ENCODE results near the gene RBM20. TPM values are rescaled to one million over a fixed set of nuclear protein-coding genes. Genes with fewer than 3 reads are reported as not detected.

Gene RBM20
- total RNA-seq, 1 experiment from 2014 or later, result not detected

DNA sequence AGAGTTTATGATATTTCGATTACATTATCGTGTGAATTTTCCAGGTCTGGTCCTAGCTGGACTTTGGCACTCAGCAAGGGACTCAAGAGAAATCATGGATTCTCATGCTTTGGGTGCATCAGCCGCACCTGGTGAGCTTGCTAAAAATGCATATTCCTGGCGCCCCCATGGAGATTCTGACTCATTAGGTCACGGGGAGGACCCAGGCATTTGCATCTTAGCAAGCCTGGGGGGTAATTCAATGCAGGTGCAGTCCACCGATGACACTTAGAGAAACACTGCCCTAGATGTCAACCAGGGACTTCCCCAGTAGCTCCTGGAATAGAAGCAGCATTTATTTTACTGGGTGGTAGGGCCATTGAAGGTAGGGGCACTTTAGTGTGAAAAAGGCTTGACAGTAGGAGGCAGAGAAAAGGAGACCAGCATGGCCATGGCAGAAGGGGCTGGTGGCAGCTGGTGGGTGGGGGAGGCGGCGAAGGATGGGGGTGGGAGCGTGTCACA, 197.7 kb downstream of the RBM20 start:
- Mint-ChIP-seq H3K4me1 (ENCODE audit: low read depth, unreplicated experiment) (peaks cover 34% of the 10 kb centered on the region), H3K27ac (ENCODE audit: unreplicated experiment) (no peak overlapping the region), H3K36me3 (ENCODE audit: insufficient read depth, unreplicated experiment) (no peaks in the 10 kb centered on the region), H3K4me3 (ENCODE audit: low read depth, unreplicated experiment) (no peak overlapping the region), H3K27me3 (ENCODE audit: unreplicated experiment) (no peaks in the 10 kb centered on the region), H3K9me3 (ENCODE audit: low read depth, unreplicated experiment) (no peaks in the 10 kb centered on the region)
- TF ChIP-seq, protein P1, sequence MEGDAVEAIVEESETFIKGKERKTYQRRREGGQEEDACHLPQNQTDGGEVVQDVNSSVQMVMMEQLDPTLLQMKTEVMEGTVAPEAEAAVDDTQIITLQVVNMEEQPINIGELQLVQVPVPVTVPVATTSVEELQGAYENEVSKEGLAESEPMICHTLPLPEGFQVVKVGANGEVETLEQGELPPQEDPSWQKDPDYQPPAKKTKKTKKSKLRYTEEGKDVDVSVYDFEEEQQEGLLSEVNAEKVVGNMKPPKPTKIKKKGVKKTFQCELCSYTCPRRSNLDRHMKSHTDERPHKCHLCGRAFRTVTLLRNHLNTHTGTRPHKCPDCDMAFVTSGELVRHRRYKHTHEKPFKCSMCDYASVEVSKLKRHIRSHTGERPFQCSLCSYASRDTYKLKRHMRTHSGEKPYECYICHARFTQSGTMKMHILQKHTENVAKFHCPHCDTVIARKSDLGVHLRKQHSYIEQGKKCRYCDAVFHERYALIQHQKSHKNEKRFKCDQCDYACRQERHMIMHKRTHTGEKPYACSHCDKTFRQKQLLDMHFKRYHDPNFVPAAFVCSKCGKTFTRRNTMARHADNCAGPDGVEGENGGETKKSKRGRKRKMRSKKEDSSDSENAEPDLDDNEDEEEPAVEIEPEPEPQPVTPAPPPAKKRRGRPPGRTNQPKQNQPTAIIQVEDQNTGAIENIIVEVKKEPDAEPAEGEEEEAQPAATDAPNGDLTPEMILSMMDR (IDR thresholded peaks at IDR 0.05; ENCODE audit: unreplicated experiment), result no peak
- intact Hi-C loops (cut with micrococcal nuclease; ENCODE audit: unreplicated experiment), result no loop called here
- DNase-seq, result no peak
- CTCF ChIA-PET, result no interaction called here
- no TSS peak for BruUV-seq (replicated peaks)

DNA sequence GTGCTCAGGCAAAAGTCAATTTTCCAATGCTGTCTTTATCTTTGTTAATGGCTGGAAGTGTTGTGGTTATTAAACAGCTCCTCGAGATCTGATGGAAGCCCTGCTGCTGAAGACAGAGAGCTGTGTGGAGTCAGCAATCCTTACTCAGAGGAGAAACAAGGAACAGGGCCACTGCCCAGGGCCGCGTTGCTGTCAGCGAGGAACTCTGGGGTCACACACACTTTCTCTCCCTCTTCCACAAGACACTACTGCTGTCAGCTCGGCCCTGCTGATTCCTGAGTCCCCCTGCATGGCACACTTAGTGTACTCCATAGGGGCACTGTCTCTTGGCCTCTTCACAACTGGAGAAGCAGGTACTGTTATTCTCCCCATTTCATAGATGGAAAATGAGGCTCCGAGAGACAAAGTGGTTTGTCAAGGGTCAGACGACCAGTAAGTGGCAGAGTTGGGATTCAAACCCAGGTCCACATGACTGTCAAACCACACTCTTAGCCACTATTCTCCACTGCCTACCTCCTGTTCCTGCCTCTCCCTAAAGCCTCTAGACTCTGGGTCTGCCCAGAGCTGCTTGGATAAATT, 198.3 kb downstream of the RBM20 start:
- Mint-ChIP-seq H3K36me3 (ENCODE audit: insufficient read depth, unreplicated experiment) (no peaks in the 10 kb centered on the region), H3K9me3 (ENCODE audit: low read depth, unreplicated experiment) (no peaks in the 10 kb centered on the region), H3K4me3 (ENCODE audit: low read depth, unreplicated experiment) (no peak overlapping the region), H3K27ac (ENCODE audit: unreplicated experiment) (no peak overlapping the region), H3K27me3 (ENCODE audit: unreplicated experiment) (no peaks in the 10 kb centered on the region), H3K4me1 (ENCODE audit: low read depth, unreplicated experiment) (peaks cover 37% of the 10 kb centered on the region)
- intact Hi-C loops (cut with micrococcal nuclease; ENCODE audit: unreplicated experiment), result no loop called here
- DNase-seq, result no peak
- CTCF ChIA-PET, result no interaction called here
- no TSS peak for BruUV-seq (replicated peaks)
- TF ChIP-seq, protein P1 (IDR thresholded peaks at IDR 0.05; ENCODE audit: unreplicated experiment), result no peak

DNA sequence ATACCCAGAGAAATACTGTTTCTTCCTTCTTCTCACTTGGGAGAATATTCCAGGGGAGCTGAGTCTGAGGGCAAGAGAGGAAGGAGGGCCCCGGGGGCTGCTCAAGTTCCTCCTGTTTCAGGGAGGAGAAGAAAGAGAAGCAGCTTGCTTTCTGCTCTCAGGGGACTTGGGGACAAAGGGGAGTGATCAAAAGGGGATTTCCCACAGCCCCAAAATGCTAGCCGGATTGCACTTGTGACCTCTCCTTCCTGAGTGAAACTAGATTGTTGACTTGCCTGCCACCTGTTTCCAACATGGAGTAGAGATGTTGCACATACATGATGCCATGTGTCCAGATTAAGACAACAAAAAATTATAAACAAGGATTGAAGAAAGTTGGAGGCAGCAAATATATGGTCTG, 198.9 kb downstream of the RBM20 start:
- H3K27ac Mint-ChIP-seq (ENCODE audit: unreplicated experiment), result no peak overlapping the region
- no TSS peak for BruUV-seq (replicated peaks)
- H3K27me3 Mint-ChIP-seq (ENCODE audit: unreplicated experiment), result no peaks in the 10 kb centered on the region
- no peak overlapping the region for H3K4me3 Mint-ChIP-seq (ENCODE audit: low read depth, unreplicated experiment)
- intact Hi-C loops (cut with micrococcal nuclease; ENCODE audit: unreplicated experiment), result no loop called here
- H3K36me3 Mint-ChIP-seq (ENCODE audit: insufficient read depth, unreplicated experiment), result no peaks in the 10 kb centered on the region
- no peak for DNase-seq
- TF ChIP-seq, protein P1 (IDR thresholded peaks at IDR 0.05; ENCODE audit: unreplicated experiment), result no peak
- H3K4me1 Mint-ChIP-seq (ENCODE audit: low read depth, unreplicated experiment), result peaks cover 37% of the 10 kb centered on the region
- CTCF ChIA-PET, result no interaction called here
- no peaks in the 10 kb centered on the region for H3K9me3 Mint-ChIP-seq (ENCODE audit: low read depth, unreplicated experiment)

DNA sequence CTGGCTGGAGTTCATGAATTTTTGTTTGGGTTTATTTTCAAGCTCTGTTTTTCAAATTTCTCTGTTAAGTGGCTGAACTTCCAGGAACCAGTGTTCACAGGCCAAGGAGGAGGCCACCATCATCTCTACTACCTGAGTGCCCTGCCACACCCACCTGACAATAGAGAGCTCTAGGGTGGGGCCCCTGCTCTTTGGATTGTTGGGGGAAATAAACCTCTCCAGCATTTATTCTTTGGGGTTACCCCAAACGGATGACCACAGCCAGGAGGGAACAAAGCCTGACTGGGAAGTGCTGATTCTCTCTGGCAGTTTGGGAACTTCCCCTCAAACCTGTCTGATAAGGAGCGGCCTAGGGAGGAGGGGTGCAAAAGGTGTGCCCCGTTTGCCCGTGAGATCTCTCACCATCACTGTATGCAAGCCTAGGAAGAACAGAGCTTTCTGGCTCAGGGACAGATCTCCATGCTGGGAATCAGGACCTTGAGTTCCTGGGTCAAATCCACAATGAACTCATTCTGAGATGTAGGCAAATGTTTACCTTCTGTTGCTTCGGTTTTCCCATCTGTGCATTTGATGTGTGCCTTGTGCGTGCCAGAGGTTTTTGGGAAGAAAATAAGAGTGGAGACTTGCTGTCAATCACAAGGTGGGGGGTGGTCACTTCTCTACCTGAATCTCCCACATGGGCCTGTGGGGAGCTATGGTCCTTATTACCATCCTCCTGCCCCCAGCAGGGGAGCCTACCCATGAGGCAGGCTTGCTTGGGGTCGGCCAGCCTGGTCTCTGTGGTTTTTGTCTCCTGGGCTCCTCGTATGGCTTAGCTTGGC, 199.9 kb downstream of the RBM20 start:
- intact Hi-C loops (cut with micrococcal nuclease; ENCODE audit: unreplicated experiment), result no loop called here
- CTCF ChIA-PET, result no interaction called here
- no peaks in the 10 kb centered on the region for H3K9me3 Mint-ChIP-seq (ENCODE audit: low read depth, unreplicated experiment)
- no peaks in the 10 kb centered on the region for H3K36me3 Mint-ChIP-seq (ENCODE audit: insufficient read depth, unreplicated experiment)
- no peak overlapping the region for H3K27ac Mint-ChIP-seq (ENCODE audit: unreplicated experiment)
- TF ChIP-seq, protein P1 (IDR thresholded peaks at IDR 0.05; ENCODE audit: unreplicated experiment), result no peak
- no peak overlapping the region for H3K4me3 Mint-ChIP-seq (ENCODE audit: low read depth, unreplicated experiment)
- no TSS peak for BruUV-seq (replicated peaks)
- H3K4me1 Mint-ChIP-seq (ENCODE audit: low read depth, unreplicated experiment), result peaks cover 37% of the 10 kb centered on the region
- no peak for DNase-seq
- H3K27me3 Mint-ChIP-seq (ENCODE audit: unreplicated experiment), result no peaks in the 10 kb centered on the region

Data from Calu3 (cell line).